MM.1S (cell line): ENCODE measurements around the gene ATP5ME.
A peak's percentile ranks its signal among the peaks of the same experiment; 100 is the strongest.
"Not testable (repeated sequence)": the region's sequence is repeated elsewhere in the genome, so short reads cannot be mapped to it uniquely, and the experiment has no call there.

Experiments used
- DNase-seq: peaks from one replicate; pipeline ENCODE4 v3.0.0-alpha.2; 2015
- H2AFZ ChIP-seq: fragments of 300-600 bp; sonication (generic); 2 replicates; pipeline ENCODE4 v1.6.0; 2016; ENCODE audit warnings: antibody characterized with exemption, low read length
- H3F3A ChIP-seq: fragments of 300-600 bp; sonication (generic); 2 replicates; pipeline ENCODE4 v1.6.1; 2016; ENCODE audit warnings: mild to moderate bottlenecking, antibody characterized with exemption, low read length, moderate library complexity, mixed read lengths; ENCODE audit not compliant: insufficient read depth
- H3K27ac ChIP-seq: fragments of 300-600 bp; sonication (generic); 2 replicates; pipeline ENCODE4 v1.5.1; 2016; ENCODE audit warnings: mild to moderate bottlenecking, low read length
- H3K27me3 ChIP-seq: fragments of 300-600 bp; sonication (generic); replicated peaks from 2 replicates; pipeline ENCODE4 v1.6.0; 2016; ENCODE audit warnings: low read length; ENCODE audit not compliant: insufficient read depth
- H3K36me3 ChIP-seq: fragments of 300-600 bp; sonication (generic); replicated peaks from 2 replicates; pipeline ENCODE4 v1.6.1; 2016; ENCODE audit warnings: mild to moderate bottlenecking, low read length, mixed read lengths; ENCODE audit not compliant: insufficient read depth
- H3K4me1 ChIP-seq: fragments of 300-600 bp; sonication (generic); 2 replicates; pipeline ENCODE4 v1.6.1; 2016; ENCODE audit warnings: low read length, mixed read lengths
- H3K4me2 ChIP-seq: fragments of 300-600 bp; sonication (generic); 2 replicates; pipeline ENCODE4 v1.6.0; 2016; ENCODE audit warnings: low read depth, low read length
- H3K4me3 ChIP-seq: fragments of 300-600 bp; sonication (generic); 2 replicates; pipeline ENCODE4 v1.5.1; 2016; ENCODE audit warnings: low read length, mixed read lengths
- H3K79me2 ChIP-seq: fragments of 300-600 bp; sonication (generic); 2 replicates; pipeline ENCODE4 v1.6.1; 2016; ENCODE audit warnings: mixed run types, low read length, mixed read lengths
- H3K9ac ChIP-seq: fragments of 300-600 bp; sonication (generic); 2 replicates; pipeline ENCODE4 v1.6.1; 2016; ENCODE audit warnings: low read length, mixed read lengths
- H3K9me2 ChIP-seq: fragments of 300-600 bp; sonication (generic); replicated peaks from 2 replicates; pipeline ENCODE4 v1.6.1; 2016; ENCODE audit warnings: mild to moderate bottlenecking, low read length, mixed read lengths; ENCODE audit not compliant: insufficient read depth
- H3K9me3 ChIP-seq: fragments of 300-600 bp; sonication (generic); replicated peaks from 2 replicates; pipeline ENCODE4 v1.6.1; 2016; ENCODE audit warnings: mild to moderate bottlenecking, low read length, mixed read lengths; ENCODE audit not compliant: insufficient read depth
- H4K20me1 ChIP-seq: fragments of 300-600 bp; sonication (generic); 2 replicates; pipeline ENCODE4 v1.6.1; 2016; ENCODE audit warnings: mild to moderate bottlenecking, low read length, moderate library complexity, mixed read lengths; ENCODE audit not compliant: insufficient read depth
- EZH2 ChIP-seq: fragments of 300-600 bp; sonication (generic); optimal IDR thresholded peaks from 2 replicates; pipeline ENCODE3; 2017; ENCODE audit warnings: low read depth, mild to moderate bottlenecking, antibody characterized with exemption, low read length, mixed read lengths
- EZH2phosphoT487 ChIP-seq: fragments of 300-600 bp; sonication (generic); IDR thresholded peaks from 2 replicates; pipeline ENCODE4 v1.6.1; 2018; ENCODE audit warnings: antibody characterized with exemption, low read length
- TF ChIP-seq, protein P1 (sequence below): fragments of 300-600 bp; sonication (generic); IDR thresholded peaks from 2 replicates; pipeline ENCODE4 v1.5.1; 2016; ENCODE audit warnings: antibody characterized with exemption, low read length, mixed read lengths

ATP5ME gene

DNA sequence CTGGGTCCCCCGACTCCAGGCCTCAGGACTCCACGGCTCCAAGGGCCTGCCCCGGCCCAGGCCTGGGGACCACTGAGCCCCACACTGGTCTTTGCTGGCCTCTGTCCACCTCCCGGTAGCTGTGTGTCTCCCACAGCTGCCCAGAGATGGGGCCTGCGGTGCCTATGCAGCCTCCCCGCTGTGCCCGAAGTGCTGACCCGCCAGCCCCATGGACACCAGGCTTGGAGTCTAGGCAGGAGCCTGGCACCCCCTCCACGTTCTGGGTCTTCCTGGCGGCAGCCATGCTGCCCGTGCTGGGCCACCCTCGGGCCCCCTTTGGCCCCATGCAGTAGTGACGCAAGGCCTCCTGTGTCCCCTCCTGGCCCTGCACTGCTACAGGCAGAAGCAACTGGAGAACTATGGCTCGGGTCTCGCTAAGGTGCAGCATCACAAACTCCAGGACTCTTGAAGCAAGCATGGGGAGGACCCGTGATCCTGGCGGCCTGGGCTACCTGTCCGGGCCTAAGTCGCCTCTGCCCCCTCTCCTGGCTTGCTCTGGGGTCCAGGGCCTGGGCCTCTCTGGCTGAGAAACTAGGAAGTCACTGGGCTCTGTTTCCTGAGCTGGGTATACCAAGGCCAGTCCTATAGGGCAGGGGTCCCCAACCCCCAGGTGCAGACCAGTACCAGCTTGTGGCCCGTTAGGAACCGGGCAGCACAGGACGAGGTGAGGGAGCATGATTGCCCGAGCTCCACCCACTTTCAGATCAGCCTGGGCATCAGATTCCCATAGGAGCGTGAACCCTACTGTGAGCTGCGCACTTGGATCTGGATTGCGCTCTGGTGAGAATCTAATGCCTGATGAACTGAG lies 1.2 kb upstream of the ATP5ME start:
- no peaks in the 10 kb centered on the region for H3K9me2 ChIP-seq
- H3K4me2 ChIP-seq = peak overlapping the region; percentile 81; the same call in 1 of the 2 replicates
- no peaks in the 10 kb centered on the region for H3K79me2 ChIP-seq
- H2AFZ ChIP-seq = peak overlapping the region; percentile 79
- H3F3A ChIP-seq = no peaks in the 10 kb centered on the region
- H3K4me3 ChIP-seq = peak overlapping the region; percentile 70
- TF ChIP-seq EZH2 = no peak
- TF ChIP-seq EZH2phosphoT487 = no peak
- TF ChIP-seq, protein P1, sequence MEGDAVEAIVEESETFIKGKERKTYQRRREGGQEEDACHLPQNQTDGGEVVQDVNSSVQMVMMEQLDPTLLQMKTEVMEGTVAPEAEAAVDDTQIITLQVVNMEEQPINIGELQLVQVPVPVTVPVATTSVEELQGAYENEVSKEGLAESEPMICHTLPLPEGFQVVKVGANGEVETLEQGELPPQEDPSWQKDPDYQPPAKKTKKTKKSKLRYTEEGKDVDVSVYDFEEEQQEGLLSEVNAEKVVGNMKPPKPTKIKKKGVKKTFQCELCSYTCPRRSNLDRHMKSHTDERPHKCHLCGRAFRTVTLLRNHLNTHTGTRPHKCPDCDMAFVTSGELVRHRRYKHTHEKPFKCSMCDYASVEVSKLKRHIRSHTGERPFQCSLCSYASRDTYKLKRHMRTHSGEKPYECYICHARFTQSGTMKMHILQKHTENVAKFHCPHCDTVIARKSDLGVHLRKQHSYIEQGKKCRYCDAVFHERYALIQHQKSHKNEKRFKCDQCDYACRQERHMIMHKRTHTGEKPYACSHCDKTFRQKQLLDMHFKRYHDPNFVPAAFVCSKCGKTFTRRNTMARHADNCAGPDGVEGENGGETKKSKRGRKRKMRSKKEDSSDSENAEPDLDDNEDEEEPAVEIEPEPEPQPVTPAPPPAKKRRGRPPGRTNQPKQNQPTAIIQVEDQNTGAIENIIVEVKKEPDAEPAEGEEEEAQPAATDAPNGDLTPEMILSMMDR = no peak
- no peaks in the 10 kb centered on the region for H3K4me1 ChIP-seq
- no peaks in the 10 kb centered on the region for H3K36me3 ChIP-seq
- H3K9me3 ChIP-seq = no peaks in the 10 kb centered on the region
- no peak overlapping the region for H3K27ac ChIP-seq
- DNase-seq = no peak
- no peak overlapping the region for H3K9ac ChIP-seq
- no peaks in the 10 kb centered on the region for H4K20me1 ChIP-seq
- H3K27me3 ChIP-seq = no peaks in the 10 kb centered on the region

- H3K79me2 ChIP-seq = no peaks in the 10 kb centered on the region
- no peaks in the 10 kb centered on the region for H3K9me2 ChIP-seq
- TF ChIP-seq, protein P1 = no peak
- TF ChIP-seq EZH2phosphoT487 = no peak
- TF ChIP-seq EZH2 = no peak
- H3K36me3 ChIP-seq = no peaks in the 10 kb centered on the region
- no peaks in the 10 kb centered on the region for H3F3A ChIP-seq
- DNase-seq = no peak
- no peaks in the 10 kb centered on the region for H3K27me3 ChIP-seq
- no peaks in the 10 kb centered on the region for H3K4me1 ChIP-seq
- H3K9ac ChIP-seq = no peak overlapping the region
- H3K27ac ChIP-seq = no peak overlapping the region
- 0 out of 2 replicates have a peak overlapping the region, but pooled peaks have one; percentile 19 for H2AFZ ChIP-seq
- H3K9me3 ChIP-seq = no peaks in the 10 kb centered on the region
- peak overlapping the region; percentile 70 for H3K4me3 ChIP-seq
- peak overlapping the region; percentile 55; the same call in 1 of the 2 replicates for H3K4me2 ChIP-seq
- no peaks in the 10 kb centered on the region for H4K20me1 ChIP-seq
Measured at GRCh38 chr4:673349-674091, 556 bp downstream of the ATP5ME start.

- no peaks in the 10 kb centered on the region for H3K9me2 ChIP-seq
- H3K4me1 ChIP-seq = no peaks in the 10 kb centered on the region
- H3K4me2 ChIP-seq = no peak overlapping the region
- H3K9me3 ChIP-seq = no peaks in the 10 kb centered on the region
- no peak for DNase-seq
- no peaks in the 10 kb centered on the region for H3K79me2 ChIP-seq
- no peak overlapping the region for H2AFZ ChIP-seq
- no peak overlapping the region for H3K9ac ChIP-seq
- no peak for TF ChIP-seq EZH2phosphoT487
- TF ChIP-seq, protein P1 = no peak
- TF ChIP-seq EZH2 = no peak
- H3K4me3 ChIP-seq = no peak overlapping the region
- no peaks in the 10 kb centered on the region for H3K27me3 ChIP-seq
- H4K20me1 ChIP-seq = no peaks in the 10 kb centered on the region
- H3K36me3 ChIP-seq = no peaks in the 10 kb centered on the region
- no peaks in the 10 kb centered on the region for H3F3A ChIP-seq
- no peak overlapping the region for H3K27ac ChIP-seq
Measured at GRCh38 chr4:671769-672168, 2.3 kb downstream of the ATP5ME start.

GRCh38 chr4:669806-670559 lies 4.1 kb downstream of the ATP5ME start:
- not testable (repeated sequence) for DNase-seq, H3K9me3 ChIP-seq, H2AFZ ChIP-seq, H3K79me2 ChIP-seq, H3K36me3 ChIP-seq, H3K4me2 ChIP-seq, H3K9me2 ChIP-seq, H3K27me3 ChIP-seq, H3F3A ChIP-seq, H3K4me1 ChIP-seq, H3K27ac ChIP-seq, H3K9ac ChIP-seq, H4K20me1 ChIP-seq, H3K4me3 ChIP-seq

DNA sequence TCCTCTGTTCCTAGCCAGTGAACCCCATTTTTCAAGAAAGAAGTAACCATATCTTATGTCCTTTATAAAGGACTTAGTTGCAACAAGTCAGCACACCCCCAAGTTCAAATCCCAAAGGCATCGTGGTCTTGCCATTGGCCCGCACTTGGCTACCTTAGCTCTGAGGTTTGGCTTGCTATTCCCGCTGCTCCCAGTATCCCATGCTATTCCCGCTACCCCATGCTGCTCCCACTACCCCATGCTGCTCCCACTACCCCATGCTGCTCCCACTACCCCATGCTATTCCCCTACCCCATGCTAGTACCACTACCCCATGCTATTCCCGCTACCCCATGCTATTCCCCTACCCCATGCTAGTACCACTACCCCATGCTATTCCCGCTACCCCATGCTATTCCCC lies 5.9 kb downstream of the ATP5ME start:
- H3K4me1 ChIP-seq, H3K4me2 ChIP-seq, H3K9ac ChIP-seq, H3K9me2 ChIP-seq, H2AFZ ChIP-seq, H3K79me2 ChIP-seq, H4K20me1 ChIP-seq, H3K27ac ChIP-seq, H3K36me3 ChIP-seq, H3K9me3 ChIP-seq, H3K4me3 ChIP-seq, DNase-seq, H3F3A ChIP-seq, H3K27me3 ChIP-seq: not testable (repeated sequence)
